ENCODE measurements around the gene CDH15. TPM values are rescaled to one million over a fixed set of nuclear protein-coding genes. Genes with fewer than 3 reads are reported as not detected.

The CDH15 gene
- polyA plus RNA-seq, 3 donors: 0.09 TPM; not detected in 2

DNA sequence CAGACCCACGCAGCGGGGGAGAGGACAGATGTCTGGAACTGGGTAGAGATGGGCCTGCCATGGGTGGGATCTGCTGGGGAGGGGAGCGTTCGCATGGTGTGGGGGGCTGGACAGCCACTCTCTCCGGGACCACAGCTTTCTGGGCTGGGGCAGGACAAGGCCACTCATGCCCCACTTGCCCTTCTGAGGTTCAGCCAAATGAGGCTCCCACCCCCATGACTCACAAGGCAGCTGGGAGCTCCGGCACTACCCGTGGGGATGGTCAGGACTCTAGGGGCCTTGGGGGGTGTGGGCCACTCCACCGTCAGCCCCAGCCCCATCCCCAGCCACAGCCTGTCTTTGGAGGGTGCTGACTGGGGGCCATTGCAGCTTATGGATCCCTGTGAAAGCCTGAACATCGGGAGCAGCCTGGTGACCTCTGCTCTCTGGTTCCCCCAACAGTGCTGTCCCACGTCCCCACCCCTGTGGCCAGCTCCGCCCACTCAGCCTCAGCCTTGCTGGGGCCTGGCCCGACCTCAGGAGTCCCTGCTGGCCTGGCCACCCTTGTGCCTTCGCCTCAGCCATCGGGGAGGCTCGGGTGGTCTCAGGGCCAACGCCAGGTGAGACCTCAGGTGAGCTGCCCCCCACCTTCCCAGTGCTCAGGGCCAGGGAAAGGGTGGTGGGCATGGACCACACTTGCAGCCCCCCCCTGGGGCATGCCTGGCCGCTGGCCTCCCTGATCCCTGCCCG, 4.7 kb upstream of the CDH15 start:
- 65 to 68% (median 65%) methylated on average over 18 of the region's 18 CpGs for WGBS, 3 donors
- H3K27ac ChIP-seq (ENCODE audit: low read depth, low read length): no peak overlapping the region

DNA sequence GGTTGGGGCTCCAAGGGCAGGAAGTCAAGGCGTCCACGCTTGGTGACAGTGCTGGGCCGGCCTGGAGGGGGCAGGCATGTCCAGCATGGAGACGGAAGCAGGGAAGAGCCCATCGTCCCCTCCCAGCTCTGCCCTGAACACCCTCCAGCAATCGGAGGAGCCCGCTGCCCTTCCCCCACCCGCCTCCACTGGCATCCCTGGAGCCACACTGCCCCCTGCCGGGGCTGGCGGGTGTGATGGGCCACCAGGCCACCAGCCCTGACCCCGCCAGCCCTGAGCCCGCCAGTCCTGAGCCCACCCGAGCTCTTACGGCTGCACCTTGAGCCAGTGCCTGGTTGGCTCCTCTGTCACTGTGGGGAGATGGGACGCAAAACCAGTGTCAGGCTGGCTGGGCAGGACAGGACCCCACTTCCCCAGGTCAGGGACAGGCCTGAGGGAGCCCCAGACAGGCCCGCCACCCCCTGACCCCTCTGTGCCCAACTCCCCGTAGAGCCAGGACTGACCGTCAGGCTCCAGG, 4.1 kb upstream of the CDH15 start:
- H3K27ac ChIP-seq (ENCODE audit: low read depth, low read length): no peak overlapping the region
- 14 to 21% (median 16%) methylated on average over 10 to 18 of the region's 18 CpGs for WGBS, 3 donors

DNA sequence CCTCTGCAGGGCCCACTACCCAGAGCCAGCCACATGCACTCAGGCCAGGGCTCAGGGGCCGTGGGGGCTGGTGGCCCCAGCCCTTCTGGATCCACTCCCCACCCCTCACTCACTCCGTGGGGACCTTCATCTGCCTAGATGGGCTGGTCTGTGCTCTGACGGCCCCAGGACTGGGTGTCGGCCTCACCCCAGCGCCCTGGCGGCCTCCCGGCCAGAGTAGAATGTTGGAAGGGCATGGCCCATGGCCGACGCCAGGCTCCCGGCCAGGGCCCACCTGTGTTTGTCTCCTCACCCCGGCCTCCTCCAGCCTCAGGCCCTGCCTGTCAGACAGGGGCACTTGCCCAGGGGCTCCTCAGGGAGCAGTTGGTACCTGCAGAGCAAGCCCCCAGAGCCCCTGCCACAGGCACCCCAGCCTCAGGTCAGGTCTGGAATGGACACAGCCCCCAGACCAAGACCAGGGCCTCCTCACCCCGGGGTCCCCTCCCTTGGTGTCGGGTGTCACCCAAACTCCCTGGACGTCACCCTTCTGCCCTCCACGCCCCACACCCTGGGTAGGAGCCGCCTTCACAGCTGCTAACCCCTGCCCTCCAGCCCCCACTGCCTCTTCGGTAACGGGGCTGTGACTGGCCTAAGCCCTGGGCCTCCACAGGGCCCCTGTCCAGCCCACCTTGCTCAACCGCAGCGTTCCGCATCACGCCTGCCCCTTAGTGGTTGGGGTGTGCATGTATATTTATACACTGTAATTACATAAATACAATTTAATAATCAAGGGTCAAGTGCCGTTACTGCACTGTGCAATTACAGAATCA, 3.0 kb upstream of the CDH15 start:
- no peak overlapping the region for H3K27ac ChIP-seq (ENCODE audit: low read depth, low read length)
- WGBS, 3 donors: 60 to 70% (median 67%) methylated on average over 23 of the region's 23 CpGs

DNA sequence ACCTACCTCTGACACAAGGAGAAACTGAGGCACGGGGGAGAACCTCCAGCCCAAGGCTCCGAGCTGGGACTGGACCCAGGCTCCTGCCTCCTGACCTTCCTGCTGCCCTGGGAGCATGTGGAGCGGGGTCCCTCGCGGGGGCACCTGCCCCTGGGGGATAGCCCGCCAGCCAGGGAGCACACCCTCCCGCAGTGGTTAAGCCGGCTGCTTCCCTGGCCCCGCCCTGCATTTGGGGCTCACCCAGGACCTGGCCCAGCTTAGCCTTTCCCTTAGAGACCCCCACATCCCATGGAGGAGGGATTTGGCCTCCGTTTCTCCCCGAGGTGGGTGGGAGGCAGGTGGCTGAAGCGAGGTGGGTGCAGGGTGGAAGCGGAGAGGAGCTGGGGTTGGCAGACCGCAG, 1.8 kb upstream of the CDH15 start:
- 74 to 80% (median 78%) methylated on average over 13 to 14 of the region's 14 CpGs for WGBS, 3 donors
- no peak overlapping the region for H3K27ac ChIP-seq (ENCODE audit: low read depth, low read length)

DNA sequence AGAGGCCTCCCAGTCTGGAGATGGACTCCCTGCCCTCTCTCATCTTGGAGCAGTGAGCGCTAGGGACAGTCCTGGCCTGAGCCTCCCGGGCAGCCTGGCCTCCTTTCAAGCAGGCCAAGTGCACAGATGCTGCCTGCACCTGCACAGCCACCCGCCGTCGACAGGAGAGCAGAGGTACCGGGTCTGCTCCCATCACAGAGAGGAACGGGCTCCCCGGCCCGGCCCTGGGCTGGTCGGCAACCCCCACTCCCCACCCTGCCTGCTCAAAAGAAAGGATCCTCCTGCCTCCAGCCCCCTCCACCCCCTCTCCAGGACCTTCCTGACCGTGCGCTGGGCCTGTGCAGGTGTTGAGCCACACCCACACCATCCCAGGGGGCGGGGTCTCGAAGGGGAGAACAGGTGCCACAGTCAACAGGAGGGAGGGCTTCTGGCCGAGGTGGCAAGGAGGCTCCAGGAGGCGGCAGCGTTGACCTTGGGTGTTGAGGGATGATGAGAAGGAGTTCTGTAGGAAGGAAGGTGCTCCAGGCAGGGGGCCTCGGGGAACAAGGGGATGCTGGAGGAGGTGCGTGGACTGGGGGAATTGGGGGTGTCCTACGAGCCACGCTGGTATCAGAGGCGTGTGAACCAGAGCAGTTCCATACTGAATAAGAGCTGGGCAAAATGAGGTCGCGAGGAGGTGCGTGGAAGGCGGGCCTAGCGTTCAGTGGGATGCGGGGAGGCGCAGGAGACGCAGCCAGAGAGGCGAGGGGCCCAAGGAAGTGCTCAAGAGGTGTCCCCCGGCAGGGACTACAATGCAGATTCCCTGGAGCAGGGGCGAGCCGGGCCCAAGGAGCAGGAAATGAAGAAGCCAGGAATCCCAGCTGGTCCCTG, 967 bp upstream of the CDH15 start:
- no peak overlapping the region for H3K27ac ChIP-seq (ENCODE audit: low read depth, low read length)
- 9 to 13% (median 13%) methylated on average over 31 to 34 of the region's 34 CpGs for WGBS, 3 donors

DNA sequence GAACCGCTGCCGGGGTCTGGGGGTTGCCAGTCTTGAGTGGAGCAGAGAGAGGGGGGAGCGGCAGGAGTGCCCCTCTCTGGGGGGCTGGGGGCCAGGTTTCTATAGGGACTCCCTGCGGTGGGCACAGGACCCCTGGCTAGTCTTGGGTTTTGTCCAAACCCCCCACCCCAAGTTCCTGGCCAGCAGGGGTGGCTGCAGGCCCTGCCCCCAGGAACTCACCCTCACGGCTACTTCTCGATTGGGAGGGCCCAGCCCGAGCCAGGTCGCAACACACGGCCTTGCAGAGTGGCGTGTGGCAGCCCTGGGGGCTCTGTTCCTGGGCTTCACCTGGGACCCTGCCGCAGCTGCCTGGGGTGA, 601 bp downstream of the CDH15 start:
- no peak overlapping the region for H3K27ac ChIP-seq (ENCODE audit: low read depth, low read length)
- 70 to 87% (median 77%) methylated on average over 11 of the region's 11 CpGs for WGBS, 3 donors

DNA sequence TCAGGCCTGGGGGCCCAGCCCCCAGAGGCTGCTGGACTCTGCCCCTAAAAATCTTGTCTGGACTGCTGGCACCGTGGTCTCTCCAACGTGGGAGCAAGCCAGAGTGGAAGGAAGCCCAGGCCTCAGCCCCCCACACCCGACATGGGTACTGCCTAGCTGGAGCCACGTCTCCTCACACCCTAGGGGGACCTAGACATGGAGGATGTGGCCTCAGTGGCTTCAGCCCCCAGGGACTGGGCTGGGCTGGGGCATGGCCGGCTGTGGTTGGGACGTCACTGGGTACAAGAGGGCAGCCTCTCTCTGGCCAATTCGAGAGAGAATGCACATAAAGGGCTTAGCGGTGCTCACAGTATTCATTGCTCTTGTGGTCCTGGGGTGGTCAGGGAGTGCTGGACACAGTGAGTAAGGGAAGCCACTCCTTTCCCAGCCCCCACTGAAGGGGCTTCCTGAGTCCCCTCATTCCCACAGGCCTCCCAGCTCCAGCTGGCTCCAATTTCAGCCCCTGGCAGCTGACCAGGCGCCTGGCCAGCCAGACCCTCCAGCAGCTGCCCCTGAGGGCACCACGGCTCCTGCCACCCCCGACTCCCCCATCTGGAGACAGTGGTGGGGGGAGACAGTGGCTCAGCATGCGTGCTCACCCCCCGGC, 1.1 kb downstream of the CDH15 start:
- H3K27ac ChIP-seq (ENCODE audit: low read depth, low read length): no peak overlapping the region
- 47 to 68% (median 57%) methylated on average over 13 of the region's 13 CpGs for WGBS, 3 donors

DNA sequence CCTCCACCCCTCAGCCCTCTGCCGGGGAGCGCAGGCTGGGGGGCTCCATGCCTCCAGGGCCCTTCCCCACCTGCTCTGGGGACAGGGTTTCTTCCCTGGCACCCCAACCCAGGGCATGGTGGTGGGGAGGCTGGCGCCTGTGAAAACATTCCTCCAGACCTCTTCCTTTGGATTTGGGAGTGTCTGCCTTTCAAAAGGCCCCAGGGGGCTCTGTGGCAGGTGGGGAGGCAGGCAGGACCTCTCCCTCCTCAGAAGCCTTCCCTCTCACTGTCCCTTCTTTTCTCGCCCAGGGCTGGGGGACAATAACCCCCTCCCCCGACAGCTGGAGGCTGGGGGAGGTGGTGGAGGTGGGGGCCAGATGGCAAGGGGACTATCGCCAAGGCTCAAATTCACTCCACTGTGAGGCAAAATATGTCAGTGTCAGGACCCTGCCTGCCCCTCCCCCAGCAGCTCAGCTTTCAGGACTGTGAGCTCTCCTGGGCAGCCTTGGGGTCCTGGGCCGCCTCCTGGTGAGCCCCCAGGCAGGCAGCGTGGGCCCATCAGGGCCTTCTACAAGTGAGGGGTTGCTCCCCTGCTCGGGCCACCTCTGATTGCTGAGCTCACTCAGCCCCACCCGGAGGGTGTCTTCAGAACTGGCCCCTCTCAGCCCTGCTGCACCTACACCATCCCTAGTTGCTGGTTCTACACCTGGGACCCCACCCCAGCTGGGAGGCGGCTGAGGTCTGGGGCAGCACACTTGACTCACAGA, 1.8 kb downstream of the CDH15 start:
- WGBS, 3 donors: 67 to 70% (median 69%) methylated on average over 10 to 11 of the region's 11 CpGs
- no peak overlapping the region for H3K27ac ChIP-seq (ENCODE audit: low read depth, low read length)

DNA sequence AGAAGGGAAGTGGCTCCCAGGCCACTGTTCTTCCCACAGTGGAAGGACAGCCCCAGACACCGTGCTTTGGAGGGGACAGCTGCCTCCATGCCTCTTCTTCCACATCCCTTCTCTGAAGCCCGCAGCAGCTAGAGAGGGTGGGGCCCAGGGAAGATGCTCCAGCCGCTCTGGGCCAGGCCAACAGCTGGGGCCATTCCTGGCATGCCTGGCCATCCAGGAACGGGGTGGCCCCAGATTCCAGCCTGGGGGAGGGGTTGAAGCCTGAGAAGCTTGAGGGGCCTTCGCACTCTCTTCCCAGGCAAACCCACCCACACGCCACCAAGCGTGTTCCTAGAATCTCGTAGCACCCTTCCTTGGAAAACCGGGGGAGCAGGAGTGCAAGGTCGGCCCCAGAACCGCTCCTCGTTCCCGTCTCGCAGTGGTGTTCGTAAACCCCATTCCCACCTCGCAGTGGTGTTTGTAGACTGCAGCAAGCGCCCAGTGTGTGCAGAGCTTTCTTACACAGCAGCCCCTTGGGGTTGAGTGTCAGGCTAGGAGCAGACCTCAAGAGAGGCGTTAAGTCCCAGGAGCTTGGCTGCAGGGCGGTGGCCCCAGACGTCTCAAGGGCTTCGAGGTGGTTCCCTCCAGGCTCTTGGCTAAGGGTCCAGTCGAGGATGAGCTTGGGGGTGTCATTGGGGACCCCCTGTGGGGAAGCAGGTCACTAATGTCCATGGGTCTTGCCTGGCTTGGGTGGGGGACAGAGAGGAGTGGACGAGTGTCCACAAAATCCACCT, 2.7 kb downstream of the CDH15 start:
- 75 to 80% (median 79%) methylated on average over 23 of the region's 23 CpGs for WGBS, 3 donors
- H3K27ac ChIP-seq (ENCODE audit: low read depth, low read length): no peak overlapping the region

DNA sequence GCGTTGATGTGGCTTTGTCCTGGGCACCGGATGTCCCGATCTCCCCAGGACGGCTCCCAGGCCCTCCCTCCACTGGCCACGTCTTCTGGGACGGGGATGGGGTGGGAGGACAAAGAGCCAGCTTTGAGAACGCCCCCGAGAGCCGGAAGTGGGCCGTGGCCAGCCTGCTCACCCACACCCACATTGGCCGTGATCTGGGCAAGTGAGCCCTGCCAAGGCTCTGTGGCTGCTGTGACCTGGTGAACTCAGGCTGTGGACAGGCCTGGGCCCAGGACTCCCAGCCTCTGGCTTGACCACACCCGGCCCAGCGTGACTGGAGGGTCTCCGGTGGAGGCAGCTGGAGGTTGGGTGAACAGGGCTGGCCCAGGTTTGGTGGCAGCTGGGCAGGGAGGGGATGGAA, 3.3 kb downstream of the CDH15 start:
- H3K27ac ChIP-seq (ENCODE audit: low read depth, low read length): no peak overlapping the region
- WGBS, 3 donors: 69 to 84% (median 81%) methylated on average over 14 of the region's 14 CpGs

DNA sequence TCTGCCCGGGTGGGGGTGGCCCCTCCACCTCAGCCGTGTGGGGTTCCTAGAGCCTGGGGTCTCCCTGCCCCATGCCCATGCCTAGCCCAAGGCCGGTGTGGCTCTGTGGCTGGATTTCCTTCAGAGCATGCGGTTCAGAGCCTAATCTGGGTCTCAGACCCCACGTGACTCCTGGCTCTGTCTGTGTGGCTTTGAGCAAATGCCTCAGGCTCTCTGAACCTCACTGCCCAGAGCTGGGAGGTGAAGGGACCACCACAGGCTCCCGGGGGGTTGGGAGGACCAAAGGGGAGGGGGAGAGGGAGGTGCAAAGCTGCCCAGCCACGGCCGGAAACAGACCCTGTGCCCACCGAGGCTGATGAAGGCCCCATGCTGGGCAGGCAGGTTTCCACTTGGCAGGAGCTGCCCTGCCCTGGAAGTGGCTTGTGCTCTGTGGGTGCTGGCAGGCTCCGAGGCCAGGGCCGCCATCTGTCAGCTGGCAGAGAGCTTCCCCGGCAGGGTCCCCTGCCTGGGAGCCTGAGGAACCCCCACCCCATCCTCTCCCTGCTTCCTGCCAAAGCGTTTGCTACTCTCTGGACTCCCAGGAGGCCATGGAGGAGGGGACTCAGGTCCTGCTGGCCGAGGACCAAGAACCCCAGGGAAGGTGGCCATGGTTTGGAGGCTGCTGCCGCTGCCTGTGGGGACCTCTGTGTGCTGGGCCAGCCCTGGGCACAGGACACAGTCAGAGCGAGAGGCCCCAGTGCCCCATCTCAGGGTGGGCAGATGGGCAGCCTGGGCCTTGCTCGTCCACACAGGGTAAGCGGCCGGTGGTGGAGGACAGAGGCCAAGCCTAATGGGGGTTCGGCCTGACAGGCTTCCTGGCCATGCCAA, 4.0 kb downstream of the CDH15 start:
- no peak overlapping the region for H3K27ac ChIP-seq (ENCODE audit: low read depth, low read length)
- WGBS, 3 donors: 47 to 55% (median 51%) methylated on average over 19 to 20 of the region's 20 CpGs

DNA sequence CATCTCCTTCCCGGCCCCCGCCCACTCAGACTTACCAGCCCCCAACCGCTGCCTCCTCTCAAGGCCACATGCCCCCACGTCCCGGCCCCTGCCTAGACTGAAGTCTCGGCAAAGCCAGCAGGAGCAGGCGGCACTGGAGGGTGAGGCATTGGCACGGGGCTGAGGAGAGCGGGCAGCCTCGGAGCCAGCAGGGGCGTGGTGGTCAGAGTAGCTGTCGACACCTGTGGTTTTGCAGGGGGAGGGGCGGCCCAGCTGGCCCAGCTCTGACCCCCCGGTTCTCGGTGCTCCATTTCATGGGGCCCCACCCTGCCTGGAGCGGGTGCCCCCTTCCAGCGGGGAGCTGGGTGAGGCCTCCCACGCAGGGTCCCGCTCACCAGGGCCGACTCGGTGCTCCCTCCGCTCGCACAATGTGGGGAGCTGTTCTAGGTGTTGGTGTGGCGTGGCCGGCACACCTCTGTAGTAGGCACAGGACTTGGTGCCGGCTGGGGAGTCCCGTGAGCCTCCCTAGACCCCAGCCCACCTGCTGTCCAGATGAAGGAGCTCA, 4.7 kb downstream of the CDH15 start:
- no peak overlapping the region for H3K27ac ChIP-seq (ENCODE audit: low read depth, low read length)
- WGBS, 3 donors: 82 to 84% (median 82%) methylated on average over 25 to 27 of the region's 27 CpGs

DNA sequence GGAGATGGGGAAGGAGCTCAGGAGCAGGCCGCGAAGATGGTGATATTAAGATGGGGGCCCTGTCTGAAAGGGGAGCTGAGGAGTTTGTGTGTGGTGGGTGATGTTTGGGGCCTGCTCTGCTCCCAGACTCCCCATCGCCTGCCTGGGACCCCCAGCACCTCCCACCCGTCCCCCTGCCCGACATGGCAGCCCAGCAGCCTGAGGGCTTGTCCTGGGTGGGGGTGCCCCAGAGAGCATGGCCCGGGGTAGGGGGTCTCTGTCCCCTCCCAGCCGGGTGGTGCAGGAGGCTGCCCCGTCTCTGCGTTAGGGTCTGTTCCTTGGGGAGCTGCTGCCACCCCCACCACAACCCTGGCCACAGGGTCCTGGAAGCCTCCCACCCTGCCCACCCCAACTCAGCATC, 5.2 kb downstream of the CDH15 start:
- H3K27ac ChIP-seq (ENCODE audit: low read depth, low read length): no peak overlapping the region
- WGBS, 3 donors: 81 to 91% (median 83%) methylated on average over 7 to 9 of the region's 9 CpGs

DNA sequence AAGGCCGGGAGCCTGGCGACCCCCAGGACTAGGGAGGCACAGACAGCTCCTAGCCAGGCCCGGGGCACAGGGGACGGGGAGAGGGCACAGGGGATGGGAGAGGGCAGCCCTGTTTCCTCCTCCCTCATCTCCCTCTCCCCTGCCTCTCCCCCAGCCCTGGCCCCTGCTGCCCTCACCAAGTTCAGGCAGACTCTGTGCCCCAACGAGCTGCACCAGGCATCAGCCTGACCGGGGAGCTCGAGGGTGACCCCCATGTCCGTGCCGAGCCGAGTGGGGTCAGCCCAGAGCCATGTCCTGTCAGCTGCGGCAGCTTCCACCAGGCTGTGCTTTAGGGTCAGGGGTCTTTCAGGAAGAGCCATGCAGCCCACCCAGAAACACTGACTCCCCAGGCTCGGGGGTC, 6.0 kb downstream of the CDH15 start:
- 69 to 79% (median 72%) methylated on average over 11 to 12 of the region's 12 CpGs for WGBS, 3 donors
- H3K27ac ChIP-seq (ENCODE audit: low read depth, low read length): no peak overlapping the region

DNA sequence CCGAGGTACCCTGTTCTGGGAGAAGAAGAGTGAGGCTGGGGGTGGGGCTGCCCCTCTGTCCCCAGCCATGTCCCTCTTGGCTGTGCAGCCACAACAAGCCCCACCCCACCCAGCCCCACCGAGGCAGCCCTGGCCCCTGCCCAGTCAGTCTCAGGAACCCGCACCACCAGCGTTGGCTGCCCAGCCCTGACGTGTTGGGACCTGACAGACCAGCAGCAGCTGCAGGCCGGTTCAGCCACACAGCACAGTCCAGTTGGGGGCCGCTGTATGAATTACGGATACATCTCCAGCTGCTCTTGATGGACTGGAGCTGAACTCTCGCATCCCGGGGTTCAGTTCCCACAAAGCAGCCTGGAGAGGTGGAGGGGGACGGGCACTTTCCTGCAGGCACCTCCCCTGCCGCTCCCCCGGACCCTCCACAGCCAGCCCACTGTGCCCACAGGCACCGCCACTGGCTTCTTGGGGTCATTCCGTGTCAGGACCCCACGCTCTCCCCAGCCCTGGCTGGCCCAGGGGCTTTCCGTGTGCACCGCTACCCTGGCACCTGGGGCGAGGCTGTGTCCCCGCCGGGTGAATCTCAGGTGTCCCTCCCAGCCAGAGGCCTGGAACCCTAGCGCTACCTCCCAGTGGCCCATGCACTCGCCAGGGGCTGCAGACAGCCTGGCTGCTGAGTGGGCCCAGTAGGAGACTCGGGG, 7.1 kb downstream of the CDH15 start:
- 63 to 82% (median 75%) methylated on average over 20 to 24 of the region's 24 CpGs for WGBS, 3 donors
- H3K27ac ChIP-seq (ENCODE audit: low read depth, low read length): no peak overlapping the region

Measured in adipose tissue (tissue), 3 donors.